AG09309 (cell line): Measurements from ENCODE around the gene CYB561D1.

ENCODE experiments used
- DNase-seq: peaks from one replicate; pipeline ENCODE4 v3.0.0-alpha.2; 2010; ENCODE audit warnings: low read depth
- H3K4me3 ChIP-seq: 2 replicates; pipeline ENCODE4 v1.5.1; 2011; ENCODE audit warnings: mild to moderate bottlenecking, low read depth, low read length, moderate library complexity; ENCODE audit not compliant: control insufficient read depth
- TF ChIP-seq, protein P1 (sequence below): IDR thresholded peaks from 2 replicates; pipeline ENCODE4 v1.5.1; 2011; ENCODE audit warnings: mild to moderate bottlenecking, low read depth, low read length, inconsistent platforms; ENCODE audit not compliant: insufficient read depth, control insufficient read depth; ENCODE audit errors: missing control alignments

Gene CYB561D1

GRCh38 chr1:109534307-109534858 lies 40.5 kb downstream of the CYB561D1 start:
- TF ChIP-seq, protein P1, sequence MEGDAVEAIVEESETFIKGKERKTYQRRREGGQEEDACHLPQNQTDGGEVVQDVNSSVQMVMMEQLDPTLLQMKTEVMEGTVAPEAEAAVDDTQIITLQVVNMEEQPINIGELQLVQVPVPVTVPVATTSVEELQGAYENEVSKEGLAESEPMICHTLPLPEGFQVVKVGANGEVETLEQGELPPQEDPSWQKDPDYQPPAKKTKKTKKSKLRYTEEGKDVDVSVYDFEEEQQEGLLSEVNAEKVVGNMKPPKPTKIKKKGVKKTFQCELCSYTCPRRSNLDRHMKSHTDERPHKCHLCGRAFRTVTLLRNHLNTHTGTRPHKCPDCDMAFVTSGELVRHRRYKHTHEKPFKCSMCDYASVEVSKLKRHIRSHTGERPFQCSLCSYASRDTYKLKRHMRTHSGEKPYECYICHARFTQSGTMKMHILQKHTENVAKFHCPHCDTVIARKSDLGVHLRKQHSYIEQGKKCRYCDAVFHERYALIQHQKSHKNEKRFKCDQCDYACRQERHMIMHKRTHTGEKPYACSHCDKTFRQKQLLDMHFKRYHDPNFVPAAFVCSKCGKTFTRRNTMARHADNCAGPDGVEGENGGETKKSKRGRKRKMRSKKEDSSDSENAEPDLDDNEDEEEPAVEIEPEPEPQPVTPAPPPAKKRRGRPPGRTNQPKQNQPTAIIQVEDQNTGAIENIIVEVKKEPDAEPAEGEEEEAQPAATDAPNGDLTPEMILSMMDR = no peak
- no peak overlapping the region for H3K4me3 ChIP-seq

GRCh38 chr1:109535481-109535880 lies 41.6 kb downstream of the CYB561D1 start:
- TF ChIP-seq, protein P1 = no peak
- DNase-seq = no peak
- H3K4me3 ChIP-seq = no peak overlapping the region

More at GRCh38 chr1:109534307-109534858, 40.5 kb downstream of the CYB561D1 start:
- no peak for DNase-seq

GRCh38 chr1:109535971-109536491 lies 42.1 kb downstream of the CYB561D1 start:
- H3K4me3 ChIP-seq = no peak overlapping the region
- TF ChIP-seq, protein P1 = no peak
- no peak for DNase-seq

- no peak for DNase-seq
- TF ChIP-seq, protein P1 = no peak
- H3K4me3 ChIP-seq = no peak overlapping the region
These were observed 43.7 kb downstream of the CYB561D1 start for GRCh38 chr1:109537450-109538178.

DNA sequence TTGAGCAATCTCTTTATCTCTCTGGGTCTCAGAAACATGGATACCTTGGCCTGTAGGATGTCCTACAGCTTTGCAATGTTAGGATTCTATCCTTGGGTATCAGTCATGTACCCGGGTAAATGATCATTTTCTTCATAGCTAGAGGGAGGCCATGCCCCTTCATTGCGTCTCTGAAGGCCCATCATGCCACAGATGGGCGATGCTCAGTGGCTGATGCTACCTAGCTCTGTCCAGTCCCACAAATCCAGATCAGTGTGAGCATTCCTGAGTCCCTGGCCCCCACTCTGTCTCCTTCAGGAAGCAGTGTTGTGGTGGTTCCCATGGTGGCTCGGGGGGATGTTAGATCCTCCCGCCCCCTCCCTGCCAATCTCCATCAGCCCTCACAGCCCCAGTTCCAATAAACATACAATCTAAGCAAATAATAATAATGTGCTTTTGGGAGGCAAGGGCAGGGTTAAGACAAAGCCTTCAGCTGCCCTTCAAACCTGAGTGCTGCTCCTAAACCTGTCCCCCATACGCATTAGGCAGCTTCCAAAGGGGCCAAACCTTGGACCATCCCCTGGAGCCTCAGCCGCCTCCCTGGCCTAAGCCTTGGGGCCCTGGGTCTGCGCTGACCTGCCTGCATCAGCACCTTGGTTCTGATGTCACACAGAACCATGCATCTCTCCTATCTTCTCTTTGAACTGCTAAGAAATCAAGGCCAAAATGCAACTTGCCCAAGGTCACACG lies 45.1 kb downstream of the CYB561D1 start:
- H3K4me3 ChIP-seq = no peak overlapping the region
- DNase-seq = no peak
- TF ChIP-seq, protein P1 = no peak

DNA sequence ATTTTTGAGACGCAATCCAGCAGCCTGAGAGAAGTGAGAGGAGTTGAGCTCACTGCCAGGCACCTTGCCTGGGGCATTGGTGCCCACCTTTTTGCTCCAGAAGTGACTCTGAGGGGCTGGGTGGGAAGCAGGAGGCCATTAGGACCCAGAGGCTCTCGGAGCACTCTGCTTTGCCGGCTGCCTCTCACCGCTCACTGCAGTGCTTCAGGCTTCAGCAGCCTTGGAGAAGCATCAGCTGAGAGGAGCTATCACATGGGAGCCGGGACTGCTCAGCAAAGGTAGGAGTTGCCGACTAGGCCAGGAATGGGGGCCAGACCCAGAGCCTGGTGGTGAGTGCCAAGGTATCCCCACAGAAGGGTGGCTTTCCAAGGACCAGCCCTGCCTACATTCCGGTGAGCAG lies 45.8 kb downstream of the CYB561D1 start, which contains the start of gene GPR61:
GPR61 (plus strand) TSS at position 197 of the 400 bp plus-strand sequence. CDS start 3,151 bp downstream, outside the sequence.
- no peak for DNase-seq
- H3K4me3 ChIP-seq = no peak within 1 kb of the TSS
- TF ChIP-seq, protein P1 = no peak
